Activated CD4-positive, alpha-beta T cell treated with anti-CD3 and anti-CD28 coated beads for 36 hours (primary cell): ENCODE data around the gene CD300LB. TPM values are rescaled to one million over a fixed set of nuclear protein-coding genes. Genes with fewer than 3 reads are reported as not detected.
"Not testable (repeated sequence)": the region's sequence is repeated elsewhere in the genome, so short reads cannot be mapped to it uniquely, and the experiment has no call there.

Experiments
- ATAC-seq: fragments of 200-7000 bp; cut with Tn5 transposase; one replicate; pipeline ENCODE4 v1.10.0; 2021; ENCODE audit warnings: mild to moderate bottlenecking, moderate library complexity
- CTCF ChIA-PET: fragments of 350-600 bp; sonication (Branson Sonifier 250); formaldehyde crosslinking; loops from one replicate; lab custom pipeline; 2021; ENCODE audit warnings: antibody characterized with exemption; lab: Charles Lee
- POLR2A ChIA-PET: fragments of 350-600 bp; sonication (Branson Sonifier 250); formaldehyde crosslinking; loops from one replicate; lab custom pipeline; 2021; ENCODE audit warnings: antibody characterized with exemption, inconsistent platforms; lab: Charles Lee
- DNase-seq: peaks from one replicate; pipeline ENCODE4 v3.0.0-alpha.2; 2020
- H3K27ac Mint-ChIP-seq: one replicate; pipeline ENCODE4 v1.8.0; 2021; ENCODE audit warnings: mixed read lengths
- H3K27me3 Mint-ChIP-seq: one replicate; pipeline ENCODE4 v1.8.0; 2021; ENCODE audit warnings: mixed read lengths
- H3K36me3 Mint-ChIP-seq: one replicate; pipeline ENCODE4 v1.8.0; 2021; ENCODE audit warnings: low read depth, mixed read lengths
- H3K4me1 Mint-ChIP-seq: one replicate; pipeline ENCODE4 v1.8.0; 2021; ENCODE audit warnings: mixed read lengths
- H3K4me3 Mint-ChIP-seq: one replicate; pipeline ENCODE4 v1.8.0; 2021; ENCODE audit warnings: mild to moderate bottlenecking, moderate library complexity, mixed read lengths
- H3K9me3 Mint-ChIP-seq: one replicate; pipeline ENCODE4 v1.8.0; 2021; ENCODE audit warnings: low read depth, mixed read lengths
- intact Hi-C, 2 experiments: fragments of 100-400 bp; cut with DNase I in 1 of 2; cut with micrococcal nuclease in 1 of 2; formaldehyde crosslinking; loops; one replicate each; pipeline versions ENCODE4 v1.14.2 to v1.15.1; 2022 to 2024; cut with DNase I, micrococcal nuclease
- total RNA-seq, 2 experiments: library from RNA; stranded (reverse); gene quantifications; one replicate each; pipeline ENCODE4 v1.2.3, GENCODE V29; 2021

CD300LB gene
- total RNA-seq, 2 experiments from 2014 or later: not detected

GRCh38 chr17:74513987-74514631 is 17.2 kb downstream of the CD300LB start:
- H3K9me3 Mint-ChIP-seq: peaks cover 15% of the 10 kb centered on the region
- ChIA-PET CTCF (no interaction called here), POLR2A (interaction anchor here (0.6 kb wide), 1 partner anchor 425 kb away, joined by 3 read pairs; no protein-coding TSS in a partner anchor)
- H3K4me3 Mint-ChIP-seq: peak overlapping the region; percentile 72
- DNase-seq (peak; percentile 78), ATAC-seq (peak; percentile 17)
- H3K27ac Mint-ChIP-seq: peak overlapping the region; percentile 95
- H3K27me3 Mint-ChIP-seq: peaks cover 14% of the 10 kb centered on the region
- intact Hi-C loops: loop anchor here in 1 of 2 experiments (5.0 kb wide), 2 partner anchors 217 to 302 kb away; partner anchors contain the start of gene TTYH2
- H3K4me1 Mint-ChIP-seq: peaks cover 31% of the 10 kb centered on the region
- H3K36me3 Mint-ChIP-seq: peaks cover 12% of the 10 kb centered on the region

DNA sequence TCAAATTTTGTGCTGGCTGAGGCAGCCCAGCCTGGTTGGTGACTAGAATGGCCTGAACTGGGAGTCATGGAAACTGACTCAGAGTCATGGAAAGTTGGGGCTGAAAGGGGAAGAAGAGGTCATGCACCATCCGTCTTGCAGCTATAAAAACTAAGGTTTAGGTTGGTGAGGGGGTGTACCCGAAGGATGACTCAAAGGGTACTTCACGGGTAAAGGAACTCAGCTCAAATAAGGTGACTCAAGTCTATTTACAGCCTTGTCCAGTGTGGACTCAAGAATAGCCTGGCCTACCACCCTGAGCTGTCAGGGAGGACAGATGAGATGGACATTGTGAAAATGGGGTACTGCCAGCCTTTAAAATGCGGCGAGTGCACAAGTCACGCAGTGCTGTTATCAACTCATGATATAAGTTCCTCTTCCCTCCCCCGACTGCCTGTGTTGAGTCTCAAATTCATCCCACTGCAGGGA is 18.6 kb downstream of the CD300LB start:
- intact Hi-C loops: loop anchor here in 1 of 2 experiments (5.0 kb wide), 2 partner anchors 215 to 300 kb away; partner anchors contain the start of gene TTYH2
- ChIA-PET CTCF (interaction anchor here (0.6 to 1.6 kb wide), 5 partner anchors 13 to 214 kb away, joined by 3 to 5 read pairs (median 4); no protein-coding TSS in a partner anchor), POLR2A (interaction anchor here (0.6 kb wide), 1 partner anchor 600 kb away, joined by 9 read pairs; no protein-coding TSS in a partner anchor)
- peaks cover 12% of the 10 kb centered on the region for H3K9me3 Mint-ChIP-seq
- ATAC-seq (peak; percentile 88), DNase-seq (peak; percentile 80)
- peaks cover 12% of the 10 kb centered on the region for H3K36me3 Mint-ChIP-seq
- peaks cover 14% of the 10 kb centered on the region for H3K27me3 Mint-ChIP-seq
- peaks cover 31% of the 10 kb centered on the region for H3K4me1 Mint-ChIP-seq
- H3K4me3 Mint-ChIP-seq: no peak overlapping the region
- H3K27ac Mint-ChIP-seq: peak overlapping the region; percentile 90

GRCh38 chr17:74512036-74512435 is 19.2 kb downstream of the CD300LB start:
- Mint-ChIP-seq H3K4me1 (peaks cover 31% of the 10 kb centered on the region), H3K9me3 (peaks cover 12% of the 10 kb centered on the region), H3K4me3 (no peak overlapping the region), H3K27me3 (peaks cover 14% of the 10 kb centered on the region), H3K27ac (peak overlapping the region; percentile 90), H3K36me3 (peaks cover 12% of the 10 kb centered on the region)
- no peak for DNase-seq
- no peak for ATAC-seq
- ChIA-PET POLR2A (interaction anchor here (0.6 kb wide), 1 partner anchor 14 kb away, joined by 4 read pairs; no protein-coding TSS in a partner anchor), CTCF (interaction anchor here (0.9 to 1.6 kb wide), 5 partner anchors 12 to 214 kb away, joined by 3 to 5 read pairs (median 4); no protein-coding TSS in a partner anchor)
- intact Hi-C loops: loop anchor here in 1 of 2 experiments (5.0 kb wide), 2 partner anchors 215 to 300 kb away; partner anchors contain the start of gene TTYH2

- ATAC-seq (no peak), DNase-seq (no peak)
- intact Hi-C loops: no loop called here
- Mint-ChIP-seq H3K27ac (no peak overlapping the region), H3K4me1 (peaks cover 20% of the 10 kb centered on the region), H3K9me3 (no peaks in the 10 kb centered on the region), H3K27me3 (peaks cover 2% of the 10 kb centered on the region), H3K36me3 (no peaks in the 10 kb centered on the region), H3K4me3 (no peak overlapping the region)
- CTCF ChIA-PET: interaction anchor here (0.6 kb wide), 1 partner anchor 12 kb away, joined by 4 read pairs; no protein-coding TSS in a partner anchor
- POLR2A ChIA-PET: no interaction called here
Measured at GRCh38 chr17:74508156-74508555, 23.1 kb downstream of the CD300LB start.

DNA sequence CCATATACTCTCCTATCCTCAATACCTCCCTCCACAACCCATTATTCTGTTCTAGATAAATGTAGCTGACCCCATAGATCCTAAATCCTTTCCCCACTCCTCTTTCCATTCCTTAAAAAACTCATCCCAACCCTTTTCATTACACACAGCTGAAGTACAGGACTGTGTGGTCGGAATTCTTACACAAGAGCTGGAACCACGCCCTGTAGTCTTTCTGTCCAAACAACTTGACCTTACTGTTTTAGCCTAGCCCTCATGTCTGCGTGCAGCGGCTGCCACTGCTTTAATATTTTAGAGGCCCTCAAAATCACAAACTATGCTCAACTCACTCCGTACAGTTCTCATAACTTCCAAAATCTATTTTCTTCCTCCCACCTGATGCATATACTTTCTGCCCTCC is 27.3 kb downstream of the CD300LB start:
- H3K36me3 Mint-ChIP-seq, ATAC-seq, H3K9me3 Mint-ChIP-seq, DNase-seq, H3K4me1 Mint-ChIP-seq, POLR2A ChIA-PET, H3K27me3 Mint-ChIP-seq, H3K4me3 Mint-ChIP-seq, intact Hi-C loops, CTCF ChIA-PET, H3K27ac Mint-ChIP-seq: not testable (repeated sequence)

DNA sequence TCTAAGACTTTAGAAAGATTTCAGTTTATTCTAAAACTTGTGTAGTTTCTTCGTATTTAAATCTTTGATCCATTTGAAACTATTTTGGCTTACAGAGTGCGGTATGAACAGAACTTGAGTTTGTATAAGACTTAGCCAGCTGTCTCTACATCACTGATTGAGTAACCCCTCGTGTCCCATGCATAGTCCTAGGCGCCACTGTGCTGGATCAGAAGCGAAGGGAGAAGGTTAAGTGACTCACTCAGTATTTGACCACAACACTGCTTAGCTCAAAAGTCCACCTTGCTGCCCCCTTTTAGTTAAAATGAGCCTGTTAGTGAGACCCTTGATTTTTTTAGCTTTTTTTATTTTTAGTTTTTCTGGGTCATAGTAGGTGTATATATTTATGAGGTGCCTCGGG is 28.4 kb downstream of the CD300LB start:
- DNase-seq: no peak
- Mint-ChIP-seq H3K4me1 (no peaks in the 10 kb centered on the region), H3K27me3 (no peaks in the 10 kb centered on the region), H3K9me3 (no peaks in the 10 kb centered on the region), H3K4me3 (no peak overlapping the region), H3K36me3 (no peaks in the 10 kb centered on the region), H3K27ac (no peak overlapping the region)
- ATAC-seq: no peak
- ChIA-PET CTCF (interaction anchor here (1.2 kb wide), 1 partner anchor 124 kb away, joined by 7 read pairs; no protein-coding TSS in a partner anchor), POLR2A (no interaction called here)
- intact Hi-C loops: no loop called here

DNA sequence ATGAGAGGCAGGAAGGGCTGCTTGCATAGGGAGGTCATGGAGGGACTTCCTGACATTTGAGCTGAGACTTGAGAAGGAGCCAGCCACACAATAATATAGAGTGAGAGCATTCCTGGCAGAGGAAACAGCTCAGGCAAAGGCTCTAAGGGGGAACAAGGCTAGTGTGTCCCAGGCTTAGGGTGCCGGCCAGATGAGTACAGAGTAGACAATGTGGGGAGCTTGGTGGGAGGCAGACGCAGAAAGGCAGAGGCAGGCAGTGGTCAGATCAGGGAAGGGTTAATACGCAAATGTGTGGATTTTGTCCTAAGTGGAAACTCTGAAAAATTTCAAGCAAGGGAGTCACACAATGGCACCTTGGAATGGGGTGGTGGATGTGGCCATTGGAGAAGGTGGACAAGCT is 31.3 kb downstream of the CD300LB start:
- ATAC-seq (no peak), DNase-seq (no peak)
- H3K4me3 Mint-ChIP-seq: no peak overlapping the region
- CTCF ChIA-PET: interaction anchor here (0.6 to 2.4 kb wide), 4 partner anchors 12 to 132 kb away, joined by 3 to 6 read pairs (median 4); partner anchors contain the start of gene GPR142
- H3K36me3 Mint-ChIP-seq: no peaks in the 10 kb centered on the region
- no peak overlapping the region for H3K27ac Mint-ChIP-seq
- no peaks in the 10 kb centered on the region for H3K9me3 Mint-ChIP-seq
- no peaks in the 10 kb centered on the region for H3K4me1 Mint-ChIP-seq
- no peaks in the 10 kb centered on the region for H3K27me3 Mint-ChIP-seq
- intact Hi-C loops: no loop called here
- POLR2A ChIA-PET: no interaction called here

DNA sequence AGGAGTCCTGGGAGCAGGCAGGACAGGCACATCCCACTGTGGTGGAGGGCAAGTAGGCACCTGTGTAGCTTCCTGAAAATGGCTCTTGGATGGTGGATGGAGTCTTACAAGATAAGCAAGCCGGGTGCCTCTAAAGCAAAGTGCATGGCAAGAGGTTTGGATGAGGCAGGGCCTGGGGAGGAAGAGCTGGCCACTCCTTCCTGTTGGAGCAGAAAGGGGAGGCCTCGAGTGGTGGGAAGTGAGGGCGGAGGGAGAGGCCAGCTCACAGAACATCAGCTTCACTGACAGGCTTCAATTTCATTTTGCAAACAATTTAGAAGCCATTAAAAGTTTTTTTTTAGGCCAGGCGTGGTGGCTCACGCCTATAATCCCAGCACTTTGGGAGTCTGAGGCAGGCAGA is 33.8 kb downstream of the CD300LB start:
- CTCF ChIA-PET: interaction anchor here (1.7 to 2.3 kb wide), 3 partner anchors 40 to 130 kb away, joined by 7 to 15 read pairs (median 9); partner anchors contain the start of gene GPR142
- DNase-seq: no peak
- H3K27ac Mint-ChIP-seq: no peak overlapping the region
- no peak overlapping the region for H3K4me3 Mint-ChIP-seq
- H3K4me1 Mint-ChIP-seq: no peaks in the 10 kb centered on the region
- no peaks in the 10 kb centered on the region for H3K36me3 Mint-ChIP-seq
- H3K27me3 Mint-ChIP-seq: no peaks in the 10 kb centered on the region
- ATAC-seq: no peak
- intact Hi-C loops: no loop called here
- no peaks in the 10 kb centered on the region for H3K9me3 Mint-ChIP-seq
- POLR2A ChIA-PET: no interaction called here

DNA sequence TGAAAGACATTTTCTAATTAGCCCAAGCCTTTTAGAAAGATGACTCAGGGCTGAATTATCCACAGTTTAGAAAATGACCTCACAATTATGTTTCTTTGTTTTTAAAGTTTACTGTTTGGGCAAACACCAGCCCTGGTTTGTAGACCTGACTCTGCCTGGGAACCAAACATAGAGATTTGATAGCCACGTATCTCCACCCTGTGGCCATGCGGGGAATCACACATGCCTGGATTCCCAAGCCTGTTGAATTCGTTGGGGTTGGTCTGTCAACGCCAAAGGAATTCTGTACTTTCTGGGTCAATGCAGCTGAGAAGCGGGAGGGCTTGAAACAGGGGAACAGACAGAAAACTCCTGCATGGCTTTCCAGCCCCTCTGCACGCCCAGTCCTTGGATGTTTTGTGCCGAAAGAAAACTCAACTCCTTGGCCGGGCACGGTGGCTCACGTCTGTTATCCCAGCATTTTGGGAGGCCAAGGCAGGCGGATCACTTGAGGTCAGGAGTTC is 37.9 kb downstream of the CD300LB start:
- Mint-ChIP-seq H3K36me3 (no peaks in the 10 kb centered on the region), H3K27ac (no peak overlapping the region), H3K27me3 (no peaks in the 10 kb centered on the region), H3K4me3 (no peak overlapping the region), H3K9me3 (no peaks in the 10 kb centered on the region), H3K4me1 (no peaks in the 10 kb centered on the region)
- ChIA-PET CTCF (interaction anchor here (0.8 to 2.9 kb wide), 5 partner anchors 17 to 125 kb away, joined by 3 to 14 read pairs (median 4); no protein-coding TSS in a partner anchor), POLR2A (no interaction called here)
- intact Hi-C loops: loop anchor here (1.0 to 2.0 kb wide), 6 partner anchors 37 to 125 kb away; no protein-coding TSS in a partner anchor
- ATAC-seq: peak; percentile 78
- DNase-seq: peak; percentile 80

GRCh38 chr17:74491626-74492025 is 39.6 kb downstream of the CD300LB start:
- POLR2A ChIA-PET: no interaction called here
- ATAC-seq (no peak), DNase-seq (no peak)
- no peaks in the 10 kb centered on the region for H3K27me3 Mint-ChIP-seq
- no peaks in the 10 kb centered on the region for H3K4me1 Mint-ChIP-seq
- no peaks in the 10 kb centered on the region for H3K9me3 Mint-ChIP-seq
- no peak overlapping the region for H3K27ac Mint-ChIP-seq
- H3K4me3 Mint-ChIP-seq: no peak overlapping the region
- CTCF ChIA-PET: interaction anchor here (0.6 to 3.3 kb wide), 9 partner anchors 8 to 168 kb away, joined by 3 to 17 read pairs (median 5); no protein-coding TSS in a partner anchor
- intact Hi-C loops: loop anchor here in 1 of 2 experiments (2.0 kb wide), 1 partner anchor 35 kb away; no protein-coding TSS in a partner anchor
- no peaks in the 10 kb centered on the region for H3K36me3 Mint-ChIP-seq

- Mint-ChIP-seq H3K27me3 (no peaks in the 10 kb centered on the region), H3K4me3 (no peak overlapping the region), H3K36me3 (no peaks in the 10 kb centered on the region), H3K4me1 (no peaks in the 10 kb centered on the region), H3K9me3 (no peaks in the 10 kb centered on the region), H3K27ac (no peak overlapping the region)
- POLR2A ChIA-PET: no interaction called here
- intact Hi-C loops: no loop called here
- DNase-seq (no peak), ATAC-seq (no peak)
- CTCF ChIA-PET: interaction anchor here (3.3 kb wide), 1 partner anchor 112 kb away, joined by 17 read pairs; no protein-coding TSS in a partner anchor
Measured at GRCh38 chr17:74490716-74491115, 40.6 kb downstream of the CD300LB start.
